ENCODE results near the gene CCDC70.
A peak's percentile ranks its signal among the peaks of the same experiment; 100 is the strongest.
"Not testable (repeated sequence)": the region's sequence is repeated elsewhere in the genome, so short reads cannot be mapped to it uniquely, and the experiment has no call there.

The CCDC70 gene

DNA sequence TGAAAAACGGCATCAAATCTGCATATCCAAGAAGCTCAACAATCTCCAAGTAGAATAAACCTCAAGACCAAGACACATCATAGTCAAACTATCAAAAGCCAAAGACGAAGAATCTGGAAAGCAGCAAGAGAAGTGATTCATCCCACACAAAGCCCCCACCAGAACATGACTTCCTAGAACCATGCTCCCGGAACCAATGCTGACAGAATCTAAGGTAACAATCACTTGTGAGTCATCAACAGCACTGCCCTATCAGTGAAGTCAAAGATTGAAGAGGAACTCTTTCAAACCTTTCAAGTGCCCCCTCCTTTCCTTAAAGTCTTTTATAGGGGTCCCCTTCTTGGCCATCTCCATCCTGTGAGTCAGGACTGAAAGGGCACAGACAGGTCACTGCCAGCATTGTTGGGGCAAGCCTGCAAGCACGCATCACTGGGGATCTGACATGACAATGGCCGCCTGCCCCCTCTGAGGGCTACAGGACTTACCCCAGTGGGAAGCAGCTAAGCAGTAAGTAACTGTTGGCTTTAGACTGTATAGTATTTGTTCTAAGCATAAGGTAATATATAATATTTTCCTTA lies at the start of gene CCDC70:
CCDC70 (plus strand) TSS at position 247 of the 578 bp plus-strand sequence. CDS start 3,443 bp downstream, outside the sequence.
- DNase-seq (ENCODE audit: low read depth), result peak; percentile 66

- DNase-seq (ENCODE audit: low read depth), result no peak
Observed at GRCh38 chr13:51814071-51814470, 47.7 kb upstream of the CCDC70 start.

DNA sequence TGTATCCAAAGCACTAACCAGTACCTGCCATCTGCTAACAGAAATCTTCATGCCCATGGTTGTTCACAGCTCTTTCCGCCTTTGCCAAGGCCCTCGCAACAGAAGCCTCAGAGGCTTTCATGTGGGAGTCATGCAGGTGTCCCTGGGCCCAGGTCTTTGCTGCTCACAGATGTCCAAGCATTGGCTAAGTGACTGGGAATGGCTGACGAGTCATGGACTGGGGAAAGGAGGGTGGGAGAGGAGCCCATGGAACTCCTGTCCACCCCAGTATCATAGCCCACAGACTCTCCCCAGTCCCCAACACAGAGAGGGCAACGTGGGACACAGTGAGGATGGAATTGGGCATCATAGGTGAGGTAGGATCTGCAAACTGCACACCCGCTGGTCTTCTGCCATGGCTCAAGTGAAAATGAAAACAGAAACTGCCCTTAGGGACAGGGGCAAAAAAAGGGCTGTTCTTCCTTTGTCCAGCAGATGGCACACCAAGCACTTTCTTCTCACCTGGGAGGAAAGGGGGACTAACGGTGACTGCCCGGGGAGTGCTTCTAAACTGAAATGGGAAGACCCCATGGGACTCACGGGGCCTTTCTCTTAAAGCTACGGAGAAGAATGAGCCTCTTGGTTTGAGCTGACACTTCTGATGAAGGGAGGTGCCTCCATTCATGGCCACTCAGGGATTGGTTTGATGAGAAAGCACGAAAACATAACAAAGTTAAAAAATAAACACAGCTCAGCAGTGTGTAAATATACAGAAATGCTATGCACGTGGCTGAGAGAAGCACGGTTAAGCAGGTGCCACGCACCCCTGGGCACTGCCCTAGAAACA lies 46.7 kb upstream of the CCDC70 start:
- peak; percentile 54 for DNase-seq (ENCODE audit: low read depth)

DNA sequence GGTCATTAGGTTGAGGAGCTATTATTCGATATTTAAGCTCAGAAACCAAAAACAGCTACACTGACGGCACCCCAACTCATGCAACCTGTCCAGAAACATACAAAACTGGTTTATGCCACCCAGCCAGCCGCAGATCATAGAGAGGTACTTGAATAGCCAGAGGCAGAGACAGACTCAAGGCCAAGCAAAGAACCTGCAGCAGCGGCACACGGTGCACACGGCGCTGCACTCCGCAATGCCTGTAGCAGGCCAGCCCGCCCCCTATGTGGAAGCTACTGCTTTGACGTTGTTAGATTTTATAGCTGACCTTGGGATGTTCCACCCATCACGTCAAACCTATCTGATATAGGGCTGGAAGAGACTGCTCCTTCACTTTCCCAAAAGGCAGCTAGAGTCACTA lies 45.9 kb upstream of the CCDC70 start:
- no peak for DNase-seq (ENCODE audit: low read depth)

DNA sequence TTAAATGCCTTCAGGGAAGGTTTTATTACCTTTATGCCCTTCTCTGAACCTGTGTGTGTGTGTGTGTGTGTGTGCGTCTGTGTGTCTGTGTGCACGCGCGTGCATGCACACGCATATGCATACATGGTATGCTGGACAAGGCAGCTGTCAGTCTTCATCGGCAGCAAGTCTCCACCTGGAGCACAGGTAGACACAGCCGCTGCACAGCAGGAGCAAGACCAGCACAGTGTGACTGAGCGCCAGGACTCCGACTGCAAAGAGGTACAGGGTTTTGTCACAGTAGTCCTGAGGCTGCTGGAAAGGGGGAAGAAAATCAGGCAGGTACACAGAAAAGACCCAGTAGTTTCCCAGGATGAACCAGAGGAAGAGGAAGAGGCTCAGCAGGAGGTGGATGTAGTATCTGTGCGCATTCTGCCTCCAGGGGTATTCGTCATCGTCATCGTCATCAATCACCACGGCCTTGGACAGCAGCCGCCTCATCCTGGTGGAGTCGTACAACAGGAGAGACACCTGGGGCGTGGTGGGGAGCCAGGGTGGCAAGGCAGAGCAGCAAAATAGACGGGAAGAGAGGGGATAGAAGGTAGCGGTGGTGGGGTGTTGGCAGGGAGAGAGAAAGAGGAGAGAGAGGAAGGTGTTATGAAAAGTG lies 45.0 kb upstream of the CCDC70 start:
- DNase-seq (ENCODE audit: low read depth), result no peak

DNA sequence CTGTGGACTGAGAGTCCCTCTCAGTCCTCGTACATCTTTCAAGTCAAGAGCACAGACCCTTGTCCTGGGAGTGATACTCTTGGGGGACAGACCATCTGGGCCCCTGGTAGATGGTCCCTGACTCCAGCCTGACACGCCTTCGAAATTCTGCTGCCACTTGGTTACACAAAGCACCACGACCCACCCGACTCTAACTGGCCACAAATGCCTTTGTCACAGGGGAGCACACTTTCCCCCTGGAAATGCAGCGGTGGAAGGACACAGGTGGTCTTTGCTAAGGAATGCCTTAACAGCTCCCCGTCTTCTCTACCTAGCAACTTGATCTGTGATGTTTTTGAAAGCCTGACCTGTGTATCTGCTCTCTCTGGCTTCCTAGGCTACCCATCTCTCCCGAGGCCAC lies 44.1 kb upstream of the CCDC70 start:
- no peak for DNase-seq (ENCODE audit: low read depth)

GRCh38 chr13:51818276-51818675 lies 43.5 kb upstream of the CCDC70 start:
- DNase-seq (ENCODE audit: low read depth), result no peak

DNA sequence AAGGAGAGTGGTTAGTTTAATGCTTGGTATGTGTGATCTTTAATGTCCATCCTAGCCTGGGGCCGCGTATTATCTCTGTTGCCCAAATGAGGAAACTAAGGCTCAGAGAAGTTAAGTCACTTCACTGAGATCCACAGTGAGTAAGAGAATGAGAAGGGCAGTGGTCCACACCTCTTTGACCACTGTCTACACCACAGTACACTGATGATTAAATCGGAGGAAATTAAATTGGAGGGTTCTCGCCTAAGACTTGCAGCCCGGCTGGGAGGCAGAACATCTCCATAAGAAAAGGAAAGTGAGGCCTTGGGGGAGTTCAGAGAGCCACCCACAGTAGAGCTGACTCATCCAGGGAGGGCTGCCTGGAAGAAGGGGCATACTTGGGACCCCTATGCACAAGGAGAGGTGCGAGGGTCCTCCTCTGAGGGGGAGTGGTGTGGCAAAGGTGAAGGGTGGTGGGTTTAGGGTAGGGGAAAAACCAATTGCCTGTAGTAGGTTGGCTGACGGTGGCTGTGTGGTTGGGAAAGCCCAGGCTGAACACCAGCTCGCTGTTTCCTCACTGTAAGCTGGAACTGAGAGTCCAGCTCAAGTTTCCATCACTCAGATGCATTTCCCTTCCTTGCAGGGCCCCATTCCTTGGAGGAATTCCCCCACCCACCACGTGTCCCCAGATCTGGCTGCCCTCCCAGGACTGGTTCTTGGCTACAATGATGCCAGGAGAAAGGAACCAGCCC lies 42.8 kb upstream of the CCDC70 start:
- peak; percentile 52 for DNase-seq (ENCODE audit: low read depth)

- no peak for DNase-seq (ENCODE audit: low read depth)
Observed at GRCh38 chr13:51819544-51819943, 42.2 kb upstream of the CCDC70 start.

GRCh38 chr13:51820016-51820597 lies 41.7 kb upstream of the CCDC70 start:
- DNase-seq (ENCODE audit: low read depth), result no peak

DNA sequence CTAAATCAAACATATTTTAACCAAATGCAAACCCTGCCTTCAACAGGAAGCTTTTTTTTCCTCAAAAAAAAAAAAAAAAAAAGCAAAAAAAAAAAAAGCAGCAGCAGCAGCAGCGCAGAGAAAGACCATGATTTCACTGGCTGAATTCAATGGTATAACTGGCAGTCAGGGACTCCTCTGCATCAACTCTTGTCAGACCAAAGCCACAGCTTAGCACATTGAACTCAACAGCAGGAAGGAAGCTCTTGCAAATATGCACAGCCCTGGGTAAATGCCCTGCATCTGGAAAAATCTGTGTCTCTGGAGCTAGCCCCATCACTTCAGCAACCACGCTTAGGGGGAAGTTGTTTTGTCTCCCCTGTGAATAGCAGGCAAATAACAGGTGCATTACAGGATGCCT lies 40.2 kb upstream of the CCDC70 start:
- no peak for DNase-seq (ENCODE audit: low read depth)

DNA sequence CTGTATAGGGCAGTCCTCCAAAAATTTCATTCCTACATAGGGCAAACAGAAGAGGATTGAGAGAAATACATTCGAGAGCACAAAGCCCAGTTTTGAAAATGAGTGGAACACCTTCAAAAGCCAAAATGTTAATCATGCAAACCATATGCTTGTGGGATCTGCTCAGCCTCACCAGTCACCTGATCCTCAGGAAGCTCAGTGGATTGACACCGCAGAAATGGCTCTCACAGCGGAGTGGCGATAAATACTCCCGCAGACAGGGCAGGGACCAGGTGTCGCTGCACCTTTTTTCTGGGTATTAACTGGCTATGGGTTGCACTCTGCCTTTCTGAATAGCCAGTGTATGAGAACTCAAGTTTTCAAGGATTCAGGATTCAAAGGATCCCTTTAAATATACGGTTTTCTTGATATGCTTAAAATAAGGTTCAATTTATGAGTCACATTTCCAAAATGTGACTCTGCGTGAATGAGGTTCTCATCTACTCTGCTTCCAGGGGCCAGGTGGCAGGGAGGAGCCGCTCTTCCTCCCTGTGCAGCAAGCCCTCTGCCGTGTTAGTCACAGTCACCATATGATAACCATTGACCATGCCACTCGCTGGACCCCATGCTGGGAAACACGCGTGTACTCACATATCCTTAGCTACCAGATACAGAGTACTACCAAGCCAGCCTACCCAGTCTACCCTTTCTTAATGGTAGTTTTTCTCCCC lies 39.5 kb upstream of the CCDC70 start:
- no peak for DNase-seq (ENCODE audit: low read depth)

DNA sequence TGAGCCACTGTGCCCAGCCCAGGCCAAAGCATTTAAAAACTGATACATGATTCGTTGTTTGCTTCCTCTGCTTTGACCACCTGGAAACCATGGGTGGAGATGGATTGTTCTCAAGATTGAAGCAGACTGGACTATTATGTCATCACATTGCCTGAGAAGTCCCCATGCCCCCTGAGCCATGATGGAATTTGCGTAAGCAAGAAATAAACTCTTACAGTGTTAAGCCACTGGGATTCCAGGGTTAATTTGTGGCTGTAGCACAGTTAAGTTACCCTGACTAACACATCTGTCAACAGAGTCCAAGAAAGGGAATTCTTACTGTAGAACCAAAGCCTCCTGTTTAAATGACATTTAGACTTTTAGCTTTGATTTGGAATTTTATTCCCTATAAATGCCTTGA lies 38.4 kb upstream of the CCDC70 start:
- DNase-seq (ENCODE audit: low read depth), result no peak

GRCh38 chr13:51823863-51824262 lies 37.9 kb upstream of the CCDC70 start:
- DNase-seq (ENCODE audit: low read depth), result no peak

- DNase-seq (ENCODE audit: low read depth), result not testable (repeated sequence)
Observed at GRCh38 chr13:51824712-51825111, 37.1 kb upstream of the CCDC70 start.

DNA sequence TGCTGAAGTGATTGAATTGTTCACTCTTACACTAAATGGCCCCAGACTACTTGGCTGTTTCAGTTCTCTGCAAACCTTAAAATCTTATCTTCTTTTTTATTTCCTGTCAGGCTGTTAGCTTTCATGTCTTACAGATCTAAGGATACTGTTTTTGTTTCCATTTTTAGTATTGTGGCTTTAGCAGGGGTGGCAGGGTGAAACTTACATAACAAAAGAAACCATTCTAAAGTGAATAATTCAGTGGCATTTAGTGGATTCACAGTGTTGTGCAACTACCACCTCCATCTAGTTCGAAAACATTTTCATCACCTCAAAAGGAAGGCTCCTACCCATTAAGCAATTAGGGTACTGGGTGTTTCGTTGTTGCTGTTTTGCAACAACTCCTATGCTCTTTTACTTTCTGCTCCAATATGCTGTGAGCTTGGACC lies 36.6 kb upstream of the CCDC70 start:
- DNase-seq (ENCODE audit: low read depth), result peak; percentile 67

- DNase-seq (ENCODE audit: low read depth), result no peak
Observed at GRCh38 chr13:51825681-51826254, 36.0 kb upstream of the CCDC70 start.

DNA sequence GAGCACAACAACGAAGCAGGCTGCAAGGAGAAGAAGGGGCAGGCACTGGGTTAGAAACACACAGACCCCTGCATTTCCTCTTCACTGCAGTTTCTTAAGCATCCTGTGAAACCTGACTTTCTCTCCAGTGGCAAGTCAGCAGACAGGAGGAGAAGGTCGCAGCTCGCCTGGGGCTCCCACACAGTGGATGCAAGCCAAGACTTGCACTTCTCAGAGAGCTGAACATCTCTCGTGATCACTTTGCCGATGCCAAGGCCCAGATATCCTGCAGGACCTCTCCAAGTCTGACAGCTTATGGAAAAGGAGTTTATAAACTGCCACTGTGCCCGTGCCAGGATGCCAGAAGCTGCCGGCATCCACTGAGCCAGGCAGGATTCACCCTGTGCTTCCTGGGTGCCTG lies 35.2 kb upstream of the CCDC70 start:
- no peak for DNase-seq (ENCODE audit: low read depth)

DNA sequence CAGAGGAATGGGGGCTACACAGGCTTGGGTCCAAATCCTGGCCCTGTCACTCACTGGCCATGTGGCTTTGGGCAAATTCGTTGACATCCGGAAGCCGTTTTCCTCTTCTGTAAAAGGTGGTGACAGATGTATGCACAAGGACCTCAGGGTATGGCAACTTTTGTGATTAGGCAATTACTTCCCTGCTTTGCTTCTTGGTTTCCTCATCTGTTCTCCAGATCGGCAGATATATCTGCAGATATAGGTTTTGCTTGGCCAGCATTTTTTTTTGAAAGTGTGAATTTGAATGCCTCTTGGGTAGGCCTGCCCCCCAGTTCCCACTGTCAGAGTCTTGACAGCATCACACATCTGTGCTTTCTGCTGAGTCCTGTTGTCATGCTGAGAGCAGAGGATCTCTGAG lies 34.5 kb upstream of the CCDC70 start:
- DNase-seq (ENCODE audit: low read depth), result no peak

- no peak for DNase-seq (ENCODE audit: low read depth)
Observed at GRCh38 chr13:51828730-51829567, 32.8 kb upstream of the CCDC70 start.

Measured in iris pigment epithelial cell (primary cell).